HEK293T (cell line): Measurements from ENCODE around the gene DEFB114.

Source experiments
- ARNT ChIP-seq: fragments of 450-650 bp; IDR thresholded peaks from 2 replicates; pipeline ENCODE4 v1.6.1; 2017; ENCODE audit warnings: mild to moderate bottlenecking
- BHLHE40 ChIP-seq: fragments of 450-650 bp; IDR thresholded peaks from 2 replicates; pipeline ENCODE4 v1.6.1; 2016; ENCODE audit warnings: mild to moderate bottlenecking, moderate library complexity, borderline replicate concordance
- CTBP1 ChIP-seq: fragments of 450-650 bp; IDR thresholded peaks from 2 replicates; pipeline ENCODE4 v1.6.1; 2016; ENCODE audit warnings: borderline replicate concordance
- ELF4 ChIP-seq: fragments of 450-650 bp; IDR thresholded peaks from 2 replicates; pipeline ENCODE4 v1.6.1; 2017; ENCODE audit warnings: antibody characterized with exemption
- FOXK2 ChIP-seq: fragments of 450-650 bp; IDR thresholded peaks from 2 replicates; pipeline ENCODE4 v1.6.1; 2016; ENCODE audit warnings: mild to moderate bottlenecking
- FOXM1 ChIP-seq: fragments of 450-650 bp; IDR thresholded peaks from 2 replicates; pipeline ENCODE4 v1.6.1; 2017; ENCODE audit warnings: mild to moderate bottlenecking, borderline replicate concordance
- HDGF ChIP-seq: fragments of 450-650 bp; IDR thresholded peaks from 2 replicates; pipeline ENCODE4 v1.6.1; 2017; ENCODE audit warnings: antibody characterized with exemption, borderline replicate concordance
- LEF1 ChIP-seq: fragments of 450-650 bp; IDR thresholded peaks from 2 replicates; pipeline ENCODE4 v1.6.1; 2017; ENCODE audit warnings: mild to moderate bottlenecking, borderline replicate concordance
- NFRKB ChIP-seq: fragments of 450-650 bp; IDR thresholded peaks from 2 replicates; pipeline ENCODE4 v1.6.1; 2016; ENCODE audit warnings: mild to moderate bottlenecking, moderate library complexity
- SP1 ChIP-seq: fragments of 450-650 bp; IDR thresholded peaks from 2 replicates; pipeline ENCODE4 v1.6.1; 2017
- SUZ12 ChIP-seq: fragments of 450-650 bp; IDR thresholded peaks from 2 replicates; pipeline ENCODE4 v1.6.1; 2016; ENCODE audit warnings: mild to moderate bottlenecking
- TARDBP ChIP-seq: fragments of 450-650 bp; IDR thresholded peaks from 2 replicates; pipeline ENCODE4 v1.6.1; 2016
- ZNF384 ChIP-seq: fragments of 450-650 bp; IDR thresholded peaks from 2 replicates; pipeline ENCODE4 v1.6.1; 2016
- TF ChIP-seq, protein P1 (sequence below): fragments of 450-650 bp; IDR thresholded peaks from 2 replicates; pipeline ENCODE4 v1.6.1; 2016

DNA sequence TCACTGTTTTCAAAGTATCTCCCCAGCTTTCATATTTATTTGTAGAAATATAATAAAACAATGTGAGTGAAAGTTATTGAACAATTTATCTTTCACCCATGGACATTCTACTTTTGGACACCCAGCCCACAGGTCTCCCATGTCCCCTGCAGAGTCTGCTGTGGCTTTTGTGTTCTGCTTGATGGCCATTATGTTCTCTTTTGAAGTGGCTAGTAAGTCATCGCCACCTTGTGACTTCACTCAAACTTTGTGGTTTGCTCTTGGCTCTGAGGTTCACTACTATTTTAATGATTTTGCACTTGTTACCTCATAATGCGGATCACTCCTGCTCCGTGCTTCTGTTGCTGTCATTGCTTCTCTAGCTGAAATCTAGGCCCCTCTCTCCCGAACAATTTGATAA lies 15.6 kb upstream of the DEFB114 start:
- no peak for TF ChIP-seq TARDBP
- TF ChIP-seq NFRKB: no peak
- TF ChIP-seq SUZ12: no peak
- no peak for TF ChIP-seq ZNF384
- no peak for TF ChIP-seq ARNT
- no peak for TF ChIP-seq ELF4
- TF ChIP-seq CTBP1: no peak
- TF ChIP-seq SP1: no peak
- TF ChIP-seq FOXM1: no peak
- TF ChIP-seq BHLHE40: no peak
- no peak for TF ChIP-seq HDGF
- TF ChIP-seq, protein P1, sequence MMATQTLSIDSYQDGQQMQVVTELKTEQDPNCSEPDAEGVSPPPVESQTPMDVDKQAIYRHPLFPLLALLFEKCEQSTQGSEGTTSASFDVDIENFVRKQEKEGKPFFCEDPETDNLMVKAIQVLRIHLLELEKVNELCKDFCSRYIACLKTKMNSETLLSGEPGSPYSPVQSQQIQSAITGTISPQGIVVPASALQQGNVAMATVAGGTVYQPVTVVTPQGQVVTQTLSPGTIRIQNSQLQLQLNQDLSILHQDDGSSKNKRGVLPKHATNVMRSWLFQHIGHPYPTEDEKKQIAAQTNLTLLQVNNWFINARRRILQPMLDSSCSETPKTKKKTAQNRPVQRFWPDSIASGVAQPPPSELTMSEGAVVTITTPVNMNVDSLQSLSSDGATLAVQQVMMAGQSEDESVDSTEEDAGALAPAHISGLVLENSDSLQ: no peak
- TF ChIP-seq FOXK2: no peak
- no peak for TF ChIP-seq LEF1
